ENCODE data around the gene RRN3.
"Not testable (repeated sequence)": the region's sequence is repeated elsewhere in the genome, so short reads cannot be mapped to it uniquely, and the experiment has no call there.

- TF ChIP-seq POLR2A (IDR thresholded peaks at IDR 0.05; ENCODE audit: low read length); GATA1 (IDR thresholded peaks at IDR 0.05; ENCODE audit: low read depth, low read length): not testable (repeated sequence)
Observed at GRCh38 chr16:15137514-15137913, 43.4 kb upstream of the RRN3 start.

Measured in erythroblast (primary cell).